Lower leg skin (tissue), 4 donors: ENCODE data around the gene BANP. TPM values are rescaled to one million over a fixed set of nuclear protein-coding genes. Genes with fewer than 3 reads are reported as not detected.
A peak's percentile ranks its signal among the peaks of the same experiment; 100 is the strongest.
"Not testable (repeated sequence)": the region's sequence is repeated elsewhere in the genome, so short reads cannot be mapped to it uniquely, and the experiment has no call there.

Experiments
- DNase-seq, 2 donors: peaks; one replicate each; pipeline ENCODE4 v3.0.0-alpha.2; 2019; ENCODE audit warnings: low spot score in 2 of 2
- H3K4me3 ChIP-seq: fragments of 200-600 bp; sonication (generic); 2 replicates; pipeline ENCODE4 v1.5.1; 2017; ENCODE audit warnings: mild to moderate bottlenecking, low read depth; ENCODE audit not compliant: poor library complexity, severe bottlenecking
- CTCF ChIP-seq, 3 donors: fragments of 450-650 bp; IDR thresholded peaks; one replicate each; pipeline ENCODE4 v1.5.1; 2016; ENCODE audit warnings: antibody characterized with exemption in 3 of 3, mild to moderate bottlenecking in 3 of 3, moderate library complexity in 2 of 3
- POLR2A ChIP-seq, 2 donors: fragments of 450-650 bp; IDR thresholded peaks; one replicate each; pipeline ENCODE4 v1.6.1; 2016 to 2017; ENCODE audit warnings: antibody characterized with exemption in 2 of 2, mild to moderate bottlenecking in 1 of 2, moderate library complexity in 1 of 2
- WGBS, 2 donors: methylation state at CpG; one replicate each; pipeline ENCODE4 v1.1.5; 2018; 5-methylcytosine and 5-hydroxymethylcytosine counted together
- intact Hi-C: fragments of 100-400 bp; cut with DNase I; formaldehyde crosslinking; loops from one replicate; pipeline ENCODE4 v1.15.0; 2023; ENCODE audit warnings: low total_unique reads
- total RNA-seq, 4 donors: library from RNA; depleted of rRNA; stranded (reverse); fragments of >200 nt; gene quantifications; one replicate each; pipeline ENCODE4 v1.1.0, GENCODE V29; 2016

The BANP gene
- total RNA-seq, 4 donors from 2014 or later: 21.6 to 28.7 (median 24.5) TPM

- WGBS, 2 donors: 88 to 90% methylated on average over 17 to 20 of the region's 20 CpGs
- H3K4me3 ChIP-seq: no peak overlapping the region
- no peak for DNase-seq
- intact Hi-C loops: no loop called here
- no peak for TF ChIP-seq CTCF (IDR thresholded peaks at IDR 0.05)
- no peak for TF ChIP-seq POLR2A (IDR thresholded peaks at IDR 0.05)
These were observed 162.4 kb downstream of the BANP start for GRCh38 chr16:88113545-88114045.

GRCh38 chr16:88114541-88115228 lies 163.5 kb downstream of the BANP start:
- H3K4me3 ChIP-seq, DNase-seq, intact Hi-C loops: not testable (repeated sequence)
- 71 to 75% methylated on average over 21 to 22 of the region's 22 CpGs for WGBS, 2 donors

GRCh38 chr16:88116121-88116520 lies 164.9 kb downstream of the BANP start:
- no peak for TF ChIP-seq CTCF (IDR thresholded peaks at IDR 0.05)
- TF ChIP-seq POLR2A (IDR thresholded peaks at IDR 0.05): no peak
- DNase-seq: no peak
- WGBS, 2 donors: 74 to 78% methylated on average over 13 of the region's 13 CpGs
- intact Hi-C loops: no loop called here
- no peak overlapping the region for H3K4me3 ChIP-seq

- WGBS, 2 donors: 90% methylated on average over 15 to 20 of the region's 20 CpGs
- TF ChIP-seq CTCF (IDR thresholded peaks at IDR 0.05) (no peak), POLR2A (IDR thresholded peaks at IDR 0.05) (no peak)
- no peak for DNase-seq
- no peak overlapping the region for H3K4me3 ChIP-seq
- intact Hi-C loops: no loop called here
These were observed 166.2 kb downstream of the BANP start for GRCh38 chr16:88117476-88117868.

- WGBS, 2 donors: 71 to 73% methylated on average over 13 of the region's 13 CpGs
- H3K4me3 ChIP-seq: no peak overlapping the region
These were observed 167.1 kb downstream of the BANP start for GRCh38 chr16:88118376-88118775.

GRCh38 chr16:88118852-88119741 lies 167.9 kb downstream of the BANP start:
- DNase-seq: peak in 1 of 2 donors; percentile 26
- H3K4me3 ChIP-seq, intact Hi-C loops: not testable (repeated sequence)
- WGBS, 2 donors: 31 to 38% methylated on average over 28 of the region's 28 CpGs

More at GRCh38 chr16:88118376-88118775, 167.1 kb downstream of the BANP start:
- no peak for DNase-seq
- no peak for TF ChIP-seq CTCF (IDR thresholded peaks at IDR 0.05)
- no peak for TF ChIP-seq POLR2A (IDR thresholded peaks at IDR 0.05)
- intact Hi-C loops: no loop called here

GRCh38 chr16:88119881-88120751 lies 168.9 kb downstream of the BANP start:
- H3K4me3 ChIP-seq, intact Hi-C loops, DNase-seq: not testable (repeated sequence)
- 76% methylated on average over 44 to 46 of the region's 49 CpGs for WGBS, 2 donors
